SK-N-SH treated with all-trans-retinoic acid at 6 μM for 48 hours (cell line): ENCODE data around the gene LAGE3.

ENCODE experiments used
- ISL1 ChIP-seq: fragments of 250-450 bp; sonication (Bioruptor Pico); IDR thresholded peaks from 2 replicates; pipeline ENCODE4 v2.1.2; 2022; ENCODE audit warnings: mild to moderate bottlenecking, moderate library complexity
- ZFP3 ChIP-seq: fragments of 250-450 bp; sonication (Bioruptor Pico); IDR thresholded peaks from 2 replicates; pipeline ENCODE4 v1.5.0; 2020; ENCODE audit warnings: mild to moderate bottlenecking, moderate library complexity
- ZNF8 ChIP-seq: fragments of 450-650 bp; formaldehyde crosslinking; IDR thresholded peaks from 2 replicates; pipeline ENCODE4 v1.5.0; 2020; ENCODE audit warnings: mild to moderate bottlenecking, moderate library complexity
- TF ChIP-seq, protein P1 (sequence below): fragments of 250-450 bp; sonication (Bioruptor Pico); IDR thresholded peaks from 2 replicates; pipeline ENCODE4 v1.5.1; 2020; ENCODE audit warnings: low read depth, mild to moderate bottlenecking, moderate library complexity
- TF ChIP-seq, protein P2 (sequence below): fragments of 250-450 bp; sonication (Bioruptor Pico); IDR thresholded peaks from 2 replicates; pipeline ENCODE4 v1.5.1; 2021; ENCODE audit warnings: mild to moderate bottlenecking, moderate library complexity
- TF ChIP-seq, protein P3 (sequence below): fragments of 250-450 bp; sonication (Bioruptor Pico); IDR thresholded peaks from 2 replicates; pipeline ENCODE4 v1.8.0; 2020; ENCODE audit warnings: mild to moderate bottlenecking, moderate library complexity, borderline replicate concordance

DNA sequence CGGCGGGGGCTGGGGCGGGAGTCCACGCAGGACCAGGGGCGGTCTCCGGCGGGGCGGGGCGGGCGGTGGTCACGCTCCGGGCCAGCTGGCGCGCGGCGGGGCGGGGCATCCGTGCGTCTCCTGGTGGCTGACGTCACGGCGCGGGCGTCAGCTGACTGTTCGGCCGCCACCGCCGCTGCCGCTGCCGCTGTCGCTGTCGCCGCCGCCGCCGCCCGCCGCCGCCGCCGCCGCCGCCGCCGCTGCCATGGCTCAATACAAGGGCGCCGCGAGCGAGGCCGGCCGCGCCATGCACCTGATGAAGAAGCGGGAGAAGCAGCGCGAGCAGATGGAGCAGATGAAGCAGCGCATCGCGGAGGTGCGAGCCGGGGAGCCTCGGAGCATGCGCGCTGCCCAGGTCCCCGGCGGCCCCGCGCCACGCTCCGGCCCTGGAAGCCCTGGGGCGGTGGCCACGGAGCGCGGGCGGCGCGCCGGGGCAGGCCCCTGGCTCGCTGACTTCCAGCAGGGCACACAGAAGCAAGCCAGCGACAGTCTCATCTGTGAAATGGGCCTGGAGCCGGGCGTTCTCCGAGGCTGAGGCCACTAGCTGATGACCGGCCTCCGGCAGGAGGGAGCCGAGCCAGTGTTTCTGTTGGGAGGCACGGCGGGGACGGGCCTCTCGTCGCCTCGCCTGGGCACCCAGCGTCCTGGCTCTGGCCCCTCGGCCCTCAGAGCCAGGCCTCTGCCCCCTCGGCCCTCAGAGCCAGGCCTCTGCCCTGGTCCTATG lies 34.9 kb downstream of the LAGE3 start, which contains the start of gene FAM50A:
- TF ChIP-seq, protein P1, sequence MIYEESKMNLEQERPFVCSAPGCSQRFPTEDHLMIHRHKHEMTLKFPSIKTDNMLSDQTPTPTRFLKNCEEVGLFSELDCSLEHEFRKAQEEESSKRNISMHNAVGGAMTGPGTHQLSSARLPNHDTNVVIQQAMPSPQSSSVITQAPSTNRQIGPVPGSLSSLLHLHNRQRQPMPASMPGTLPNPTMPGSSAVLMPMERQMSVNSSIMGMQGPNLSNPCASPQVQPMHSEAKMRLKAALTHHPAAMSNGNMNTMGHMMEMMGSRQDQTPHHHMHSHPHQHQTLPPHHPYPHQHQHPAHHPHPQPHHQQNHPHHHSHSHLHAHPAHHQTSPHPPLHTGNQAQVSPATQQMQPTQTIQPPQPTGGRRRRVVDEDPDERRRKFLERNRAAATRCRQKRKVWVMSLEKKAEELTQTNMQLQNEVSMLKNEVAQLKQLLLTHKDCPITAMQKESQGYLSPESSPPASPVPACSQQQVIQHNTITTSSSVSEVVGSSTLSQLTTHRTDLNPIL (CRISPR knock-in tag), result no peak
- TF ChIP-seq, protein P2, sequence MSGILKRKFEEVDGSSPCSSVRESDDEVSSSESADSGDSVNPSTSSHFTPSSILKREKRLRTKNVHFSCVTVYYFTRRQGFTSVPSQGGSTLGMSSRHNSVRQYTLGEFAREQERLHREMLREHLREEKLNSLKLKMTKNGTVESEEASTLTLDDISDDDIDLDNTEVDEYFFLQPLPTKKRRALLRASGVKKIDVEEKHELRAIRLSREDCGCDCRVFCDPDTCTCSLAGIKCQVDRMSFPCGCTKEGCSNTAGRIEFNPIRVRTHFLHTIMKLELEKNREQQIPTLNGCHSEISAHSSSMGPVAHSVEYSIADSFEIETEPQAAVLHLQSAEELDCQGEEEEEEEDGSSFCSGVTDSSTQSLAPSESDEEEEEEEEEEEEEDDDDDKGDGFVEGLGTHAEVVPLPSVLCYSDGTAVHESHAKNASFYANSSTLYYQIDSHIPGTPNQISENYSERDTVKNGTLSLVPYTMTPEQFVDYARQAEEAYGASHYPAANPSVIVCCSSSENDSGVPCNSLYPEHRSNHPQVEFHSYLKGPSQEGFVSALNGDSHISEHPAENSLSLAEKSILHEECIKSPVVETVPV (CRISPR knock-in tag), result no peak
- no peak for TF ChIP-seq ZNF8 (CRISPR knock-in tag)
- no peak for TF ChIP-seq ISL1 (CRISPR knock-in tag)
- TF ChIP-seq, protein P3, sequence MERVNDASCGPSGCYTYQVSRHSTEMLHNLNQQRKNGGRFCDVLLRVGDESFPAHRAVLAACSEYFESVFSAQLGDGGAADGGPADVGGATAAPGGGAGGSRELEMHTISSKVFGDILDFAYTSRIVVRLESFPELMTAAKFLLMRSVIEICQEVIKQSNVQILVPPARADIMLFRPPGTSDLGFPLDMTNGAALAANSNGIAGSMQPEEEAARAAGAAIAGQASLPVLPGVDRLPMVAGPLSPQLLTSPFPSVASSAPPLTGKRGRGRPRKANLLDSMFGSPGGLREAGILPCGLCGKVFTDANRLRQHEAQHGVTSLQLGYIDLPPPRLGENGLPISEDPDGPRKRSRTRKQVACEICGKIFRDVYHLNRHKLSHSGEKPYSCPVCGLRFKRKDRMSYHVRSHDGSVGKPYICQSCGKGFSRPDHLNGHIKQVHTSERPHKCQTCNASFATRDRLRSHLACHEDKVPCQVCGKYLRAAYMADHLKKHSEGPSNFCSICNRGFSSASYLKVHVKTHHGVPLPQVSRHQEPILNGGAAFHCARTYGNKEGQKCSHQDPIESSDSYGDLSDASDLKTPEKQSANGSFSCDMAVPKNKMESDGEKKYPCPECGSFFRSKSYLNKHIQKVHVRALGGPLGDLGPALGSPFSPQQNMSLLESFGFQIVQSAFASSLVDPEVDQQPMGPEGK (CRISPR knock-in tag), result no peak
- TF ChIP-seq ZFP3 (CRISPR knock-in tag), result no peak
